Measurements from ENCODE around the gene OPCML.

OPCML gene

DNA sequence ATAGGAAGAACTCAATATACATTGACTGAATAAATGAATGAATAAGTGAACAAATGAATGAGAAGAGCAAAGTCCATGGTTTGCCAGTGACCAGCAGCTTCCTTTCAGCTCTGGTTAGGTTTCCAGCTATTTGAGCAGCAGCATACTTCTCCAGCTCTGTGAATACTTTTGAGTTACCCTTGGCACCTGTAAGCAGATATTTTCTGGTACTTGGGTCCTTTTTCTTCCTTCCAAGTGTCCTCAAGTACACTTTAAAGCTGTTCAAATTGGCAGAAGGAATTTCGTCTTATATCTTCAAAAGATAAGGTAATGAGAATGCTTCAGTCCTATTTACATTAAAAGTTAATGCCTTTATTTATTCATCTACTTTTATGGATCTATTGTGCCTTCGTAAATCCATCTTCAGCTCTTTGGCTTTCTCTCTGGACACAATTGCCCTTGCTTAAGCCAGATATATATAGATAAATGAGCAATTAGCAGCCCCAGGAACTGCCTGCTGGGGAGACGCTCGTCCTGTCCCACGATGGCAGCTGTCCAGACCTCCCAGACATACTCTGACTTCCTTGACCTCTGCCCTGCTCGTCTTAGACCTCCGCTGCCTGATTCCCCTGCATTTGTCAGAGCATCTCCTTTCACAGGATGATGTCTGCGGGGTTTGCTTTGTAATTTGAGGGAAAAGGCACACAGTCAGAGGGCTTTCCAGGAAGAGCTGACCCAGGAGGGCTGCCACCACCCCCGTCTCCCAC is 926.3 kb downstream of the OPCML start:
- Histone ChIP-seq H2BK5ac (ENCODE audit: low read length) (no peak overlapping the region), H4K8ac (ENCODE audit: low read depth, low read length) (no peak overlapping the region), H3K18ac (ENCODE audit: low read length) (peak overlapping the region; percentile 73), H3K14ac (ENCODE audit: low read length) (no peak overlapping the region), H2AK5ac (ENCODE audit: low read depth, low read length) (no peak overlapping the region), H2BK12ac (ENCODE audit: low read length) (no peak overlapping the region), H3K36me3 (replicated peaks in 1 of 2; ENCODE audit: control insufficient read depth in 2 of 2, insufficient read depth in 2 of 2, low read length in 2 of 2) (no peaks in the 10 kb centered on the region), H3K4me1 (ENCODE audit: control insufficient read depth in 2 of 2, insufficient read depth in 1 of 2, low read depth in 1 of 2, low read length in 2 of 2) (peaks cover 6 to 18% of the 10 kb centered on the region in 2 donors), H3K9ac (ENCODE audit: low read depth, low read length, poor library complexity) (no peak overlapping the region), H3K27ac (replicated peaks; ENCODE audit: low read length) (no peak overlapping the region), H2BK15ac (ENCODE audit: low read length) (no peak overlapping the region), H2BK120ac (ENCODE audit: low read depth, low read length) (no peak overlapping the region), H3K23ac (ENCODE audit: low read depth, low read length, poor library complexity) (no peak overlapping the region), H4K91ac (ENCODE audit: low read depth, low read length, poor library complexity) (no peak overlapping the region), H3K4me3 (ENCODE audit: low read length in 2 of 2) (peak overlapping the region in 1 of 2 donors; percentile 9), H3K4me2 (ENCODE audit: insufficient read depth, low read length, poor library complexity, severe bottlenecking) (no peak overlapping the region), H3K9me3 (replicated peaks in 1 of 2; ENCODE audit: control insufficient read depth in 2 of 2, insufficient read depth in 1 of 2, low read depth in 1 of 2, low read length in 2 of 2) (no peaks in the 10 kb centered on the region), H3K79me1 (ENCODE audit: low read depth, low read length) (no peaks in the 10 kb centered on the region), H3K27me3 (ENCODE audit: control insufficient read depth in 3 of 3, insufficient read depth in 3 of 3, low read depth in 1 of 3, low read length in 3 of 3) (no peaks in the 10 kb centered on the region), H3K4ac (ENCODE audit: low read length) (no peak overlapping the region), H2AFZ (ENCODE audit: low read length) (peak overlapping the region; percentile 69)
- WGBS, 2 donors (ENCODE audit: extremely low coverage in 2 of 2, insufficient read length in 2 of 2, insufficient replicate concordance in 1 of 2): no CpG with 5 or more reads among the region's 9 CpGs
- DNase-seq (ENCODE audit: low spot score): peak; percentile 6

GRCh38 chr11:132604431-132604830 is 927.9 kb downstream of the OPCML start:
- no peak overlapping the region for H2AFZ ChIP-seq (ENCODE audit: low read length)
- no peak overlapping the region for H3K14ac ChIP-seq (ENCODE audit: low read length)

DNA sequence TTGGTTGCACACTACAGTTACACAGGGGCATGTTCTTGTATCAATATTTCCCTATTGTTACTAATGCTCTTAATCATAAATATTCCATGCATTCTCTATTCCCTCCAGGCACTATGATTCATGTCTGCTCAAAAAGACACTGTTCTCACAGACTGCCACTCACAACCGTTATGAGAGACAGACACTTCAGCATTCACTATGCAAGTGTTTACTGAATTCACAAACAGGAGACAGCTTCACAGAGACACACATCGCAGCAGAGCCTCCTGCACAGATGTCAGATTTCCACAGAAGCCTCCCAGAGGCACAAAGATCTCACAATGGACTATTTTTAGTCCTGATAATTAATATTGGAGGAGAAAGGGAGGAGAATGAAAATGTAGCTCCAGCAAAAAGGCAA is 930.4 kb downstream of the OPCML start:
- H2AK5ac ChIP-seq (ENCODE audit: low read depth, low read length): no peak overlapping the region
- H3K9ac ChIP-seq (ENCODE audit: low read depth, low read length, poor library complexity): no peak overlapping the region
- H2AFZ ChIP-seq (ENCODE audit: low read length): no peak overlapping the region
- no peaks in the 10 kb centered on the region for H3K27me3 ChIP-seq (ENCODE audit: control insufficient read depth in 3 of 3, insufficient read depth in 3 of 3, low read depth in 1 of 3, low read length in 3 of 3)
- H2BK120ac ChIP-seq (ENCODE audit: low read depth, low read length): no peak overlapping the region
- no peaks in the 10 kb centered on the region for H3K79me1 ChIP-seq (ENCODE audit: low read depth, low read length)
- H4K91ac ChIP-seq (ENCODE audit: low read depth, low read length, poor library complexity): no peak overlapping the region
- no peaks in the 10 kb centered on the region for H3K36me3 ChIP-seq (replicated peaks in 1 of 2; ENCODE audit: control insufficient read depth in 2 of 2, insufficient read depth in 2 of 2, low read length in 2 of 2)
- H3K4me2 ChIP-seq (ENCODE audit: insufficient read depth, low read length, poor library complexity, severe bottlenecking): no peak overlapping the region
- no peak overlapping the region for H3K23ac ChIP-seq (ENCODE audit: low read depth, low read length, poor library complexity)
- no peak overlapping the region for H3K14ac ChIP-seq (ENCODE audit: low read length)
- H2BK15ac ChIP-seq (ENCODE audit: low read length): no peak overlapping the region
- no peak overlapping the region for H3K27ac ChIP-seq (replicated peaks; ENCODE audit: low read length)
- no peak overlapping the region for H4K8ac ChIP-seq (ENCODE audit: low read depth, low read length)
- no peak overlapping the region for H2BK12ac ChIP-seq (ENCODE audit: low read length)
- no peak overlapping the region for H3K4me3 ChIP-seq (ENCODE audit: low read length in 2 of 2)
- DNase-seq (ENCODE audit: low spot score): no peak
- H3K18ac ChIP-seq (ENCODE audit: low read length): no peak overlapping the region
- peaks cover 6 to 14% of the 10 kb centered on the region in 2 donors for H3K4me1 ChIP-seq (ENCODE audit: control insufficient read depth in 2 of 2, insufficient read depth in 1 of 2, low read depth in 1 of 2, low read length in 2 of 2)
- no peak overlapping the region for H2BK5ac ChIP-seq (ENCODE audit: low read length)
- no CpG with 5 or more reads among the region's 2 CpGs for WGBS, 2 donors (ENCODE audit: extremely low coverage in 2 of 2, insufficient read length in 2 of 2, insufficient replicate concordance in 1 of 2)
- no peaks in the 10 kb centered on the region for H3K9me3 ChIP-seq (replicated peaks in 1 of 2; ENCODE audit: control insufficient read depth in 2 of 2, insufficient read depth in 1 of 2, low read depth in 1 of 2, low read length in 2 of 2)
- no peak overlapping the region for H3K4ac ChIP-seq (ENCODE audit: low read length)

More at GRCh38 chr11:132604431-132604830, 927.9 kb downstream of the OPCML start:
- Histone ChIP-seq H4K8ac (ENCODE audit: low read depth, low read length) (no peak overlapping the region), H3K36me3 (replicated peaks in 1 of 2; ENCODE audit: control insufficient read depth in 2 of 2, insufficient read depth in 2 of 2, low read length in 2 of 2) (no peaks in the 10 kb centered on the region), H3K18ac (ENCODE audit: low read length) (no peak overlapping the region), H3K4me1 (ENCODE audit: control insufficient read depth in 2 of 2, insufficient read depth in 1 of 2, low read depth in 1 of 2, low read length in 2 of 2) (peaks cover 6 to 18% of the 10 kb centered on the region in 2 donors), H3K27ac (replicated peaks; ENCODE audit: low read length) (no peak overlapping the region), H2AK5ac (ENCODE audit: low read depth, low read length) (no peak overlapping the region), H3K23ac (ENCODE audit: low read depth, low read length, poor library complexity) (no peak overlapping the region), H2BK12ac (ENCODE audit: low read length) (no peak overlapping the region), H3K9me3 (replicated peaks in 1 of 2; ENCODE audit: control insufficient read depth in 2 of 2, insufficient read depth in 1 of 2, low read depth in 1 of 2, low read length in 2 of 2) (no peaks in the 10 kb centered on the region), H3K4me3 (ENCODE audit: low read length in 2 of 2) (no peak overlapping the region), H3K27me3 (ENCODE audit: control insufficient read depth in 3 of 3, insufficient read depth in 3 of 3, low read depth in 1 of 3, low read length in 3 of 3) (no peaks in the 10 kb centered on the region), H3K4me2 (ENCODE audit: insufficient read depth, low read length, poor library complexity, severe bottlenecking) (no peak overlapping the region), H3K4ac (ENCODE audit: low read length) (no peak overlapping the region), H3K9ac (ENCODE audit: low read depth, low read length, poor library complexity) (no peak overlapping the region), H3K79me1 (ENCODE audit: low read depth, low read length) (no peaks in the 10 kb centered on the region), H2BK120ac (ENCODE audit: low read depth, low read length) (no peak overlapping the region), H4K91ac (ENCODE audit: low read depth, low read length, poor library complexity) (no peak overlapping the region), H2BK15ac (ENCODE audit: low read length) (no peak overlapping the region), H2BK5ac (ENCODE audit: low read length) (no peak overlapping the region)
- WGBS, 2 donors (ENCODE audit: extremely low coverage in 2 of 2, insufficient read length in 2 of 2, insufficient replicate concordance in 1 of 2): no CpG with 5 or more reads among the region's 2 CpGs
- no peak for DNase-seq (ENCODE audit: low spot score)

DNA sequence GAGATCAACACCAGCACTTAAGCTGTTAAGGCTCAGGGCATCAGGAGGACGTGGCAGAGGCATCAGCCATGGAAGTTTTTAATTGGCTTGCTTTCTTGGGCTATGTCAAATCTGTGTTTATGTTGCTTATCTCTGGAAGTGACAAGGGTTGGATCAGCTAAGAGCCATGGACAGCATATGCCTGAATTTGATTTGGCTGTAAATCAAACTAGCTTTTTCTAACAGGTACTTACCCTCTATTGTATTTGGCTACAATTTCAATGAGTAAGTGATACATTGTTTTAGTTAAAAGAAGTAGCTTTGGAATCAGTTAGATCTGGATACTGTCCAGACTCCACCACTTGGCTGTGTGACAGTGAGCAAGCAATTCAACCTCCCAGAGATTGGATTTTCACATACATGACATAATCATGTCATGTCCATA is 936.6 kb downstream of the OPCML start:
- no peak overlapping the region for H2AFZ ChIP-seq (ENCODE audit: low read length)
- no peak for DNase-seq (ENCODE audit: low spot score)

More for the DNA sequence above, 936.6 kb downstream of the OPCML start:
- no peak overlapping the region for H3K18ac ChIP-seq (ENCODE audit: low read length)
- H4K8ac ChIP-seq (ENCODE audit: low read depth, low read length): no peak overlapping the region
- no peaks in the 10 kb centered on the region for H3K9me3 ChIP-seq (replicated peaks in 1 of 2; ENCODE audit: control insufficient read depth in 2 of 2, insufficient read depth in 1 of 2, low read depth in 1 of 2, low read length in 2 of 2)
- no peaks in the 10 kb centered on the region for H3K27me3 ChIP-seq (ENCODE audit: control insufficient read depth in 3 of 3, insufficient read depth in 3 of 3, low read depth in 1 of 3, low read length in 3 of 3)
- H2BK120ac ChIP-seq (ENCODE audit: low read depth, low read length): no peak overlapping the region
- H3K9ac ChIP-seq (ENCODE audit: low read depth, low read length, poor library complexity): no peak overlapping the region
- no peak overlapping the region for H3K4me2 ChIP-seq (ENCODE audit: insufficient read depth, low read length, poor library complexity, severe bottlenecking)
- no peak overlapping the region for H3K4me3 ChIP-seq (ENCODE audit: low read length in 2 of 2)
- no CpG with 5 or more reads among the region's 1 CpG for WGBS, 2 donors (ENCODE audit: extremely low coverage in 2 of 2, insufficient read length in 2 of 2, insufficient replicate concordance in 1 of 2)
- no peak overlapping the region for H2AK5ac ChIP-seq (ENCODE audit: low read depth, low read length)
- H4K91ac ChIP-seq (ENCODE audit: low read depth, low read length, poor library complexity): no peak overlapping the region
- H3K14ac ChIP-seq (ENCODE audit: low read length): no peak overlapping the region
- H3K79me1 ChIP-seq (ENCODE audit: low read depth, low read length): no peaks in the 10 kb centered on the region
- no peaks in the 10 kb centered on the region for H3K36me3 ChIP-seq (replicated peaks in 1 of 2; ENCODE audit: control insufficient read depth in 2 of 2, insufficient read depth in 2 of 2, low read length in 2 of 2)
- no peaks in the 10 kb centered on the region for H3K4me1 ChIP-seq (ENCODE audit: control insufficient read depth in 2 of 2, insufficient read depth in 1 of 2, low read depth in 1 of 2, low read length in 2 of 2)
- no peak overlapping the region for H3K27ac ChIP-seq (replicated peaks; ENCODE audit: low read length)
- H2BK5ac ChIP-seq (ENCODE audit: low read length): no peak overlapping the region
- H2BK15ac ChIP-seq (ENCODE audit: low read length): no peak overlapping the region
- H3K4ac ChIP-seq (ENCODE audit: low read length): no peak overlapping the region
- H3K23ac ChIP-seq (ENCODE audit: low read depth, low read length, poor library complexity): no peak overlapping the region
- H2BK12ac ChIP-seq (ENCODE audit: low read length): no peak overlapping the region
